H9 (cell line): ENCODE measurements around the gene KCNMB2. TPM values are rescaled to one million over a fixed set of nuclear protein-coding genes. Genes with fewer than 3 reads are reported as not detected.

Experiments used
- DNase-seq: peaks from one replicate; pipeline ENCODE4 v3.0.0-alpha.2; 2017
- H2AFZ ChIP-seq: one replicate; pipeline ENCODE4 v1.6.1; 2013; ENCODE audit warnings: mild to moderate bottlenecking, low read length, control low read depth, moderate library complexity
- H2AK5ac ChIP-seq: 2 replicates; pipeline ENCODE4 v1.6.1; 2013; ENCODE audit warnings: low read length, control low read depth, mixed read lengths; ENCODE audit not compliant: insufficient read length
- H2BK120ac ChIP-seq: one replicate; pipeline ENCODE4 v1.6.1; 2013; ENCODE audit warnings: low read depth, mild to moderate bottlenecking, low read length, control low read depth, inconsistent platforms; ENCODE audit not compliant: poor library complexity, severe bottlenecking
- H2BK12ac ChIP-seq: 2 replicates; pipeline ENCODE4 v1.6.1; 2013; ENCODE audit warnings: low read length, control low read depth, mixed read lengths, low read depth; ENCODE audit not compliant: insufficient read length
- H2BK15ac ChIP-seq: 2 replicates; pipeline ENCODE4 v1.6.1; 2013; ENCODE audit warnings: low read depth, low read length, control low read depth
- H2BK20ac ChIP-seq: one replicate; pipeline ENCODE4 v1.6.1; 2013; ENCODE audit warnings: low read depth, mild to moderate bottlenecking, low read length, control low read depth, inconsistent platforms; ENCODE audit not compliant: poor library complexity, severe bottlenecking
- H2BK5ac ChIP-seq: 2 replicates; pipeline ENCODE4 v1.6.1; 2013; ENCODE audit warnings: low read length, control low read depth, mixed read lengths; ENCODE audit not compliant: insufficient read length
- H3K14ac ChIP-seq: 2 replicates; pipeline ENCODE4 v1.6.1; 2013; ENCODE audit warnings: low read length, control low read depth; ENCODE audit not compliant: insufficient read depth
- H3K18ac ChIP-seq: 2 replicates; pipeline ENCODE4 v1.6.1; 2013; ENCODE audit warnings: low read depth, mild to moderate bottlenecking, mixed read lengths, low read length, control low read depth; ENCODE audit not compliant: insufficient read length
- H3K23ac ChIP-seq: 2 replicates; pipeline ENCODE4 v1.6.1; 2013; ENCODE audit warnings: low read length, control low read depth, mixed read lengths, low read depth; ENCODE audit not compliant: insufficient read length
- H3K23me2 ChIP-seq: 2 replicates; pipeline ENCODE4 v1.6.1; 2013; ENCODE audit warnings: low read depth, mild to moderate bottlenecking, mixed read lengths, low read length, control low read depth; ENCODE audit not compliant: insufficient read length, poor library complexity, severe bottlenecking
- H3K27ac ChIP-seq: 2 replicates; pipeline ENCODE4 v1.5.1; 2013; ENCODE audit warnings: low read length, control low read depth, mixed read lengths, low read depth; ENCODE audit not compliant: insufficient read length
- H3K27me3 ChIP-seq: 2 replicates; pipeline ENCODE4 v1.6.1; 2013; ENCODE audit warnings: low read length, control low read depth, inconsistent platforms; ENCODE audit not compliant: insufficient read depth
- H3K4ac ChIP-seq: 2 replicates; pipeline ENCODE4 v1.6.1; 2013; ENCODE audit warnings: low read depth, mild to moderate bottlenecking, control low read depth, inconsistent platforms, low read length, moderate library complexity
- H3K4me1 ChIP-seq: 2 replicates; pipeline ENCODE4 v1.6.1; 2013; ENCODE audit warnings: low read length, control low read depth, inconsistent platforms; ENCODE audit not compliant: insufficient read depth
- H3K4me2 ChIP-seq: 2 replicates; pipeline ENCODE4 v1.6.1; 2013; ENCODE audit warnings: low read length, control low read depth, mixed read lengths; ENCODE audit not compliant: insufficient read length, insufficient read depth
- H3K56ac ChIP-seq: 2 replicates; pipeline ENCODE4 v1.6.1; 2013; ENCODE audit warnings: low read depth, mild to moderate bottlenecking, mixed read lengths, low read length, control low read depth; ENCODE audit not compliant: insufficient read length
- H3K79me1 ChIP-seq: 2 replicates; pipeline ENCODE4 v1.6.1; 2013; ENCODE audit warnings: low read depth, mild to moderate bottlenecking, moderate library complexity, low read length, control low read depth, inconsistent platforms; ENCODE audit not compliant: insufficient read depth, poor library complexity, severe bottlenecking
- H3K79me2 ChIP-seq: 2 replicates; pipeline ENCODE4 v1.6.1; 2013; ENCODE audit warnings: low read length, control low read depth, inconsistent platforms; ENCODE audit not compliant: insufficient read depth
- H3K9ac ChIP-seq: 2 replicates; pipeline ENCODE4 v1.6.1; 2013; ENCODE audit warnings: low read length, control low read depth, mixed read lengths; ENCODE audit not compliant: insufficient read length; ENCODE audit errors: extremely low read depth
- H3K9me3 ChIP-seq: one replicate; pipeline ENCODE4 v1.6.1; 2013; ENCODE audit warnings: low read depth, low read length, inconsistent platforms; ENCODE audit not compliant: control insufficient read depth
- H3T11ph ChIP-seq: one replicate; pipeline ENCODE4 v1.6.1; 2013; ENCODE audit warnings: mild to moderate bottlenecking, low read length, control low read depth, inconsistent platforms
- H4K20me1 ChIP-seq: one replicate; pipeline ENCODE4 v1.6.1; 2013; ENCODE audit not compliant: control insufficient read depth, insufficient read length, insufficient read depth
- H4K5ac ChIP-seq: 2 replicates; pipeline ENCODE4 v1.6.1; 2013; ENCODE audit warnings: low read depth, mild to moderate bottlenecking, mixed read lengths, low read length, control low read depth; ENCODE audit not compliant: insufficient read length
- H4K8ac ChIP-seq: replicated peaks from 2 replicates; pipeline ENCODE4 v1.6.1; 2013; ENCODE audit warnings: low read length, control low read depth, mixed read lengths, low read depth; ENCODE audit not compliant: insufficient read length
- H4K91ac ChIP-seq: 2 replicates; pipeline ENCODE4 v1.6.1; 2013; ENCODE audit warnings: low read depth, mild to moderate bottlenecking, moderate library complexity, mixed read lengths, low read length, control low read depth; ENCODE audit not compliant: insufficient read length
- H3K27ac Mint-ChIP-seq, 3 experiments: 2 replicates in 2 of 3; 3 replicates in 1 of 3; pipeline ENCODE4 v1.8.0; 2020 to 2021; ENCODE audit warnings: mixed read lengths in 3 of 3, mild to moderate bottlenecking in 1 of 3, moderate library complexity in 1 of 3
- H3K27me3 Mint-ChIP-seq: 2 replicates; pipeline ENCODE4 v1.8.0; 2021; ENCODE audit warnings: low read depth, mild to moderate bottlenecking, moderate library complexity, mixed read lengths
- H3K36me3 Mint-ChIP-seq, 3 experiments: 2 replicates in 2 of 3; 3 replicates in 1 of 3; pipeline ENCODE4 v1.8.0; 2020 to 2021; ENCODE audit warnings: low read depth in 3 of 3, mixed read lengths in 3 of 3; ENCODE audit not compliant: insufficient read depth in 1 of 3
- H3K4me1 Mint-ChIP-seq, 2 experiments: 2 replicates each; pipeline ENCODE4 v1.8.0; 2020; ENCODE audit warnings: mixed read lengths in 2 of 2
- H3K4me3 Mint-ChIP-seq, 2 experiments: 2 replicates in 1 of 2; 3 replicates in 1 of 2; pipeline ENCODE4 v1.8.0; 2020 to 2021; ENCODE audit warnings: mild to moderate bottlenecking in 2 of 2, mixed read lengths in 2 of 2, moderate library complexity in 1 of 2
- H3K9me3 Mint-ChIP-seq, 2 experiments: 2 replicates in 1 of 2; 3 replicates in 1 of 2; pipeline ENCODE4 v1.8.0; 2020; ENCODE audit warnings: mild to moderate bottlenecking in 2 of 2, mixed read lengths in 2 of 2, moderate library complexity in 1 of 2
- WGBS: extraction: QIAGEN DNeasy Blood & Tissue Kit; methylation state at CpG from one replicate; pipeline ENCODE4 v1.1.7; 2013; ENCODE audit warnings: missing lambda C conversion rate, low lambda C conversion rate, mixed read lengths; ENCODE audit not compliant: insufficient read length; ENCODE audit errors: extremely low coverage; 5-methylcytosine and 5-hydroxymethylcytosine counted together
- total RNA-seq: library from RNA; stranded (reverse); gene quantifications from 2 replicates; pipeline ENCODE4 v1.2.1, GENCODE V29; 2021
- TF ChIP-seq, protein P1 (sequence below): fragments of 200-600 bp; sonication (generic); conservative IDR thresholded peaks from 3 replicates; pipeline ENCODE4 v1.8.0; 2021; ENCODE audit warnings: antibody characterized with exemption, mild to moderate bottlenecking

The KCNMB2 gene
- total RNA-seq, 1 experiment from 2014 or later, result not detected

DNA sequence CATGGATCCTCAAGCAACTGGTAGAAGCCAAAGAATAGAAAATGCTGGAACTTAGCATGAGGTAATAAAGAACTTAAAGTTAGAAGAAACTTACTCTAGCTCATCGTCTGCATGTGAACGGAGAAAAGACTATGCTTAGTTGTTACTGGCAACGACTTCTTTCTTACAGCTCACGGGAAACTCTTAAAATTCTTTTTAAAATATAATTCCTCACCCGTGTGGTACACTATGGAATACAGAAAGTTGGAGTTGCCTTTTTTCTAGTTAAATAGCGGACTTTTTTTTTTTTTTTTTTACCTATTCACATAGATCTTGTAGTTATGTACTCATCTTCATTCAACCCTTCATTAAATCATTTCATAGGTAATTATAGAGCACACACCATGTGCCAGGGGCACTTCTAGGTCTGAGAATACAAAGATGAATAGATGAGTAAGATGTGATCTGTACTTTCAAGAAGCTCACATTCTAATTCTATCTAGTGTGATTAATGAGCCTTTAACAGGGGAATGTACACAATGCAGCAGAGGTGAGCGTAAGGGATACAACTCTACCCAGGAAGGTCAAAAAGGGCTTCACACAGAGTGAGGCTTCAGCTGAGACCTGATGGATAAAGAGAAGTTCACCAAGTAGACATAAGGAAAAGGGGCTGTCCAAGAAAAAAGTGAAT, 18.4 kb upstream of the KCNMB2 start:
- no peaks in the 10 kb centered on the region for H3K9me3 Mint-ChIP-seq
- H2BK120ac ChIP-seq, result no peak overlapping the region
- no peak overlapping the region for H4K91ac ChIP-seq
- no peaks in the 10 kb centered on the region for H3K27me3 Mint-ChIP-seq
- no CpG with 5 or more reads among the region's 7 CpGs for WGBS
- no peak overlapping the region for H3K23ac ChIP-seq
- no peaks in the 10 kb centered on the region for H3K36me3 Mint-ChIP-seq
- H3T11ph ChIP-seq, result no peak overlapping the region
- H3K56ac ChIP-seq, result no peak overlapping the region
- H4K8ac ChIP-seq, result no peak overlapping the region
- H3K18ac ChIP-seq, result no peak overlapping the region
- H2BK15ac ChIP-seq, result no peak overlapping the region
- H2BK5ac ChIP-seq, result no peak overlapping the region
- H4K20me1 ChIP-seq, result no peaks in the 10 kb centered on the region
- no peaks in the 10 kb centered on the region for H3K4me1 ChIP-seq
- no peak overlapping the region for H2AFZ ChIP-seq
- H2AK5ac ChIP-seq, result no peak overlapping the region
- no peak overlapping the region for H4K5ac ChIP-seq
- TF ChIP-seq, protein P1, sequence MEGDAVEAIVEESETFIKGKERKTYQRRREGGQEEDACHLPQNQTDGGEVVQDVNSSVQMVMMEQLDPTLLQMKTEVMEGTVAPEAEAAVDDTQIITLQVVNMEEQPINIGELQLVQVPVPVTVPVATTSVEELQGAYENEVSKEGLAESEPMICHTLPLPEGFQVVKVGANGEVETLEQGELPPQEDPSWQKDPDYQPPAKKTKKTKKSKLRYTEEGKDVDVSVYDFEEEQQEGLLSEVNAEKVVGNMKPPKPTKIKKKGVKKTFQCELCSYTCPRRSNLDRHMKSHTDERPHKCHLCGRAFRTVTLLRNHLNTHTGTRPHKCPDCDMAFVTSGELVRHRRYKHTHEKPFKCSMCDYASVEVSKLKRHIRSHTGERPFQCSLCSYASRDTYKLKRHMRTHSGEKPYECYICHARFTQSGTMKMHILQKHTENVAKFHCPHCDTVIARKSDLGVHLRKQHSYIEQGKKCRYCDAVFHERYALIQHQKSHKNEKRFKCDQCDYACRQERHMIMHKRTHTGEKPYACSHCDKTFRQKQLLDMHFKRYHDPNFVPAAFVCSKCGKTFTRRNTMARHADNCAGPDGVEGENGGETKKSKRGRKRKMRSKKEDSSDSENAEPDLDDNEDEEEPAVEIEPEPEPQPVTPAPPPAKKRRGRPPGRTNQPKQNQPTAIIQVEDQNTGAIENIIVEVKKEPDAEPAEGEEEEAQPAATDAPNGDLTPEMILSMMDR, result no peak
- no peak for DNase-seq
- no peak overlapping the region for H3K14ac ChIP-seq
- no peak overlapping the region for H3K4me2 ChIP-seq
- H3K79me2 ChIP-seq, result no peaks in the 10 kb centered on the region
- no peak overlapping the region for H3K27ac ChIP-seq
- no peak overlapping the region for H3K4me3 Mint-ChIP-seq
- H3K27ac Mint-ChIP-seq, result no peak overlapping the region
- H3K27me3 ChIP-seq, result no peaks in the 10 kb centered on the region
- no peak overlapping the region for H3K9ac ChIP-seq
- no peaks in the 10 kb centered on the region for H3K23me2 ChIP-seq
- H3K4me1 Mint-ChIP-seq, result no peaks in the 10 kb centered on the region
- H2BK12ac ChIP-seq, result no peak overlapping the region
- no peaks in the 10 kb centered on the region for H3K9me3 ChIP-seq
- no peak overlapping the region for H3K4ac ChIP-seq
- no peaks in the 10 kb centered on the region for H3K79me1 ChIP-seq
- H2BK20ac ChIP-seq, result no peak overlapping the region
